ENCODE measurements around the gene MBNL3.

GRCh38 chrX:132395026-132395425 is 93.8 kb downstream of the MBNL3 start:
- TF ChIP-seq, protein P1, sequence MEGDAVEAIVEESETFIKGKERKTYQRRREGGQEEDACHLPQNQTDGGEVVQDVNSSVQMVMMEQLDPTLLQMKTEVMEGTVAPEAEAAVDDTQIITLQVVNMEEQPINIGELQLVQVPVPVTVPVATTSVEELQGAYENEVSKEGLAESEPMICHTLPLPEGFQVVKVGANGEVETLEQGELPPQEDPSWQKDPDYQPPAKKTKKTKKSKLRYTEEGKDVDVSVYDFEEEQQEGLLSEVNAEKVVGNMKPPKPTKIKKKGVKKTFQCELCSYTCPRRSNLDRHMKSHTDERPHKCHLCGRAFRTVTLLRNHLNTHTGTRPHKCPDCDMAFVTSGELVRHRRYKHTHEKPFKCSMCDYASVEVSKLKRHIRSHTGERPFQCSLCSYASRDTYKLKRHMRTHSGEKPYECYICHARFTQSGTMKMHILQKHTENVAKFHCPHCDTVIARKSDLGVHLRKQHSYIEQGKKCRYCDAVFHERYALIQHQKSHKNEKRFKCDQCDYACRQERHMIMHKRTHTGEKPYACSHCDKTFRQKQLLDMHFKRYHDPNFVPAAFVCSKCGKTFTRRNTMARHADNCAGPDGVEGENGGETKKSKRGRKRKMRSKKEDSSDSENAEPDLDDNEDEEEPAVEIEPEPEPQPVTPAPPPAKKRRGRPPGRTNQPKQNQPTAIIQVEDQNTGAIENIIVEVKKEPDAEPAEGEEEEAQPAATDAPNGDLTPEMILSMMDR (IDR thresholded peaks at IDR 0.05): no peak
- TF ChIP-seq POLR2A (IDR thresholded peaks at IDR 0.05): no peak

Measured in heart left ventricle (tissue), 13 donors.